ENCODE measurements around the gene KAT14.
"Not testable (repeated sequence)": the region's sequence is repeated elsewhere in the genome, so short reads cannot be mapped to it uniquely, and the experiment has no call there.

KAT14 gene

GRCh38 chr20:18224968-18225568 lies 87.4 kb downstream of the KAT14 start:
- peak; percentile 45 for DNase-seq

- DNase-seq, result no peak
Observed at GRCh38 chr20:18225632-18226031, 88.0 kb downstream of the KAT14 start.

GRCh38 chr20:18226741-18227140 lies 89.1 kb downstream of the KAT14 start:
- not testable (repeated sequence) for DNase-seq

GRCh38 chr20:18233408-18233943 lies 95.8 kb downstream of the KAT14 start:
- no peak for DNase-seq

Measured in kidney glomerular epithelial cell (primary cell).